ENCODE results near the gene MUC21.
"Not testable (repeated sequence)": the region's sequence is repeated elsewhere in the genome, so short reads cannot be mapped to it uniquely, and the experiment has no call there.

The MUC21 gene

GRCh38 chr6:30969171-30969570 is 14.3 kb upstream of the MUC21 start:
- peak; percentile 42 for DNase-seq (ENCODE audit: low spot score)

- no peak for DNase-seq (ENCODE audit: low spot score)
Measured at GRCh38 chr6:30970946-30971345, 12.6 kb upstream of the MUC21 start.

- DNase-seq (ENCODE audit: low spot score), result no peak
Measured at GRCh38 chr6:30972816-30973215, 10.7 kb upstream of the MUC21 start.

- DNase-seq (ENCODE audit: low spot score), result no peak
Measured at GRCh38 chr6:30974490-30975252, 8.8 kb upstream of the MUC21 start.

GRCh38 chr6:30979141-30979540 is 4.4 kb upstream of the MUC21 start:
- no peak for DNase-seq (ENCODE audit: low spot score)

GRCh38 chr6:30979690-30980089 is 3.8 kb upstream of the MUC21 start:
- no peak for DNase-seq (ENCODE audit: low spot score)

GRCh38 chr6:30981942-30982772 is 1.4 kb upstream of the MUC21 start:
- DNase-seq (ENCODE audit: low spot score), result no peak

GRCh38 chr6:30985490-30985889 is 2.0 kb downstream of the MUC21 start:
- no peak for DNase-seq (ENCODE audit: low spot score)

GRCh38 chr6:30987304-30987703 is 3.8 kb downstream of the MUC21 start:
- DNase-seq (ENCODE audit: low spot score), result no peak

GRCh38 chr6:30988209-30988825 is 4.8 kb downstream of the MUC21 start:
- DNase-seq (ENCODE audit: low spot score), result no peak

GRCh38 chr6:30990422-30991086 is 7.0 kb downstream of the MUC21 start:
- no peak for DNase-seq (ENCODE audit: low spot score)

- DNase-seq (ENCODE audit: low spot score), result no peak
Measured at GRCh38 chr6:30991891-30992290, 8.4 kb downstream of the MUC21 start.

GRCh38 chr6:30997301-30997700 is 13.8 kb downstream of the MUC21 start:
- DNase-seq (ENCODE audit: low spot score), result no peak

GRCh38 chr6:30998785-30999184 is 15.3 kb downstream of the MUC21 start:
- DNase-seq (ENCODE audit: low spot score), result no peak

GRCh38 chr6:31000067-31000860 is 16.7 kb downstream of the MUC21 start:
- DNase-seq (ENCODE audit: low spot score), result not testable (repeated sequence)

- DNase-seq (ENCODE audit: low spot score), result no peak
Measured at GRCh38 chr6:31001281-31001888, 17.9 kb downstream of the MUC21 start.

GRCh38 chr6:31002471-31002870 is 19.0 kb downstream of the MUC21 start:
- no peak for DNase-seq (ENCODE audit: low spot score)

GRCh38 chr6:31004794-31005193 is 21.3 kb downstream of the MUC21 start:
- DNase-seq (ENCODE audit: low spot score), result no peak

- DNase-seq (ENCODE audit: low spot score), result no peak
Measured at GRCh38 chr6:31005249-31006020, 21.9 kb downstream of the MUC21 start.

- no peak for DNase-seq (ENCODE audit: low spot score)
Measured at GRCh38 chr6:31007694-31008093, 24.2 kb downstream of the MUC21 start.

Data from Ammon's horn (tissue), 1 donor.